ENCODE measurements around the gene ST6GALNAC3. TPM values are rescaled to one million over a fixed set of nuclear protein-coding genes. Genes with fewer than 3 reads are reported as not detected.

Gene ST6GALNAC3
- polyA plus RNA-seq, 1 donor, result 86.1 TPM

DNA sequence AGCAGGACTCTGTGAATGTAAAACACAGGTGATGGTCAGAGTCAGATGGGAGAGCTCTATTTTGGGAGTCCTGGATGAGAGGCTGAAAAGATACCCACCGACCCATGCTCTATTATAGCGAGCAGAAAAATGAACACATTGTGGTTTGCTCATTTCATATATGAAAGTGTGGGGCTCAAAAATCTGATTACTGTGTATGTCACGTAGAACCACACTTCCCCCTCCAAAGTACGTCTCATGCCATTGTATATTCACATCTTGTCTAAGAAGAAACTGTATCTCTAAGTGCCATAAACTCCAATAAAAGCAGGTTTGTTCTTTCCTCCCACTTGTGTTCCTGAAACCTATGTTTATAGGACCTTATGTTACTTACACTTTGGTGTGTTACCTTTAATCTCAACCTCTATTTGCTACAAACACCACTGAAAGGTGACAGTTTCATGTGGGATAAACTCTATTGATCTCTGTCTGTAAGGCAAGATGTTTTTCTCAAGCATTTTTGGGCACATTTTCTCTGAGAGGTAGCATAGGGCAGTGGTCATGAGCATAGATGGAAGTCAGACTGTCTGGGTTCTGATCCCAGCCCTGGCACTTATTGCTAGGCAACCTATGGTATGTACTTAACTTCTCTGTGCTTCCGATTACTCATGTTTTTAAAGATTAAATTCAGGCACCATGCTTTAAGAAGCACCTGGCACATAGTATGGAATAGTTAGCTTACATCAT is 214.4 kb downstream of the ST6GALNAC3 start:
- DNase-seq, result no peak

DNA sequence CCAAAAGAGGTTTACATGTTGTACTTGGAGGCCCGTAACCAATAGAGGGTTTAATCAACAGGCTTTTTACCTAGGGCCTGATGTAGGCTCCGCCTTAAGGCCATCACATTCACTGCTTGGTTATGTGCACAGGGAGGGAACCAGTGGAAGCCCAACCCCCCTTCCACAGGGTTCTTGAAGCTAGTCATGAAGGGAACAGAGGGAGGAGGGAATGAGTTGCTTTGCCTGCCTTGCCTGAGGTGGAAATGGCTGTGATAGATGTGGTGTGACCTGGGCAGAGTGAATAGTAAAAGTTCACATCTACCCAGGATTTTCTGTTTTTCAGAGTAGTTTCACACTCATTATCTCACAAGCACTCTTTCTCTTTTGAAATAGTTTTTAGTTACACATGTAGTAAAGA is 215.1 kb downstream of the ST6GALNAC3 start:
- DNase-seq, result no peak

DNA sequence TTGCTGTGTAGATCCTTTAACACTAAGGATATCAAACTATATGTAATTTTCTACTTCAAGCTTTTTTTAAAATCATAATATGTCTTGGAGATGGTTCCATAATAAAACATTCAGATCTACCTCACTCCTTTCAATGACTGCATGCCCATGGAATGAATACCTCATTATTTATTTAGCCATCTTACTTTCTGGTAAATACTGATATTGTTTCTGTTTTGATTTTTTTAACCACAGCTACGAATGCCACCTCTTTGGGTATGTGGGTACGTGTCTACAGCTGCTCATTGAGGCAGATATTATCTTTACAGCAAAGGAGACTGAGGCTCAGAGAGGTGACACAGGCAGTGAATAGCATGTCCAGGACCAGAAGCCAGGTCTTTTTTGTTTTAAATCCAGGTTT is 215.7 kb downstream of the ST6GALNAC3 start:
- no peak for DNase-seq

DNA sequence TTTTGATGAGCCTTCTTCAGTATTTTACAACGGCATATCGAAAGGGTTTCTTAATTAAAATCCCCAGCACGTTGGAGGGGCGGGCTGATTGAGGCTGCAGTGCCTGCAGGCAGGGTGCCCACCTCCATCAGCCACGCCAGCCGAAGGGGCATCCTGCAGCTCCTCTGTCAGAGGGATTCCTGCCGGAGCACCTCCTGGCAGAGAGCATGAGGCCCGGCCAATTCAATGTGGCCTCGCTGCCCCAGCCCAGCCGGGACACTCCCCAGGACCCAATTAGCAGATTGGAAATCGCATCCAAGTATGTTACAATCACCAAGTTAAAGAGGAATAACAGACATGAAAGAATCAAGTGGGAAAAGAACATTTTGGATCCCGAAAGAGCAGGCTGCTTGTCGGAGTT is 216.6 kb downstream of the ST6GALNAC3 start:
- DNase-seq, result no peak

DNA sequence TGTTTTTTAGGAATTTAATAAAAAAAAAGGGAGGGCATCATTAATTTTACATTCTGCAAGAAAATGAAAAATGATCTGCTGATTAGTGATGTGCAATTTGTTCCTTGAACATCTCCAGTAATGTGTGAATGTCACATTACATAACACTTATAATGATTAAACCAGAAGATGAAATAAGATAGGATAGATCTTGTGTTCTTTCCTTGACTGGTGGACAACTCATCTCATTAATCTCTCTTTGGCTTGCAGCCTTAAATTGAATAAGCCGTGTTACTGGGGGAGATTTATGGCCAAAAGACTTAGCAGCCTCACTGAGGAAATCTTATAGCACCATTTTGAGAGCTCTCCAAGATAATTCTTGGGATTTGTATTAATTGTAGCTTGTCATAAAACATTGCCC is 217.2 kb downstream of the ST6GALNAC3 start:
- DNase-seq, result no peak

DNA sequence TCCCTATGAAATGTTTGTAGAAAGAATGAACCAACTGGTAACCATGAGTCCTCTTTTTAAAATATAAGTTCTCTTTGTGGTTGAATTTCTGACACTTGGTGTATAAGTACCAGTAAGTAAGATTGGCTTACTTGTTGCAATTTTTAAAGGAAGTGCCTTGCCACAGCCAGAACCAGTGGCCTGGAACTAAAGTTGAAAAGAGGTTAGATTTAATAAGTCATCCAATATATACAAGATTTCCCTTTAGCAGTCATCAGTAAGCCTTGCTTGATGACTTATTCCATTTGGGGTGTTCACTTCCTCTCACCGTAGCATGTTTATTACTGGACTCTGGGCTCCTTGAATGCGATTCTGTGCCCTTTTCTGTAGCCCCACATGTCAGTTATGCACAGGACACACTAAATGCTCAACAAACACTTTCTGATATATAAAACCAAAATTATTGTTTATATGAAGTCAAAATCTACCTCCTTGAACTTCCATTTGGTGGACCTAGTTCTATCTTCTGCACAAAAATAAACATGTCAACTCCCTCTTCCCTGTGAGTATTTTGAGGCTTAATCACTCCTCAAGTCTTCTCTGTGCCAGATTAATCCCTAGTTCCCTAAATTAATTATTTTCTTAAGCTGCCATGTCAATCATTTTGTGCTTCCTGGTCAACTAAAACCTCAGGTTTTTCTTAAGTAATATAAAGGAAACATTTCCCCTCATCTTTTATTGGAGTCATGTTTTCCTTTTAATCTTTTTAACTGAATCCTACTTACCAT is 218.1 kb downstream of the ST6GALNAC3 start:
- DNase-seq, result no peak

DNA sequence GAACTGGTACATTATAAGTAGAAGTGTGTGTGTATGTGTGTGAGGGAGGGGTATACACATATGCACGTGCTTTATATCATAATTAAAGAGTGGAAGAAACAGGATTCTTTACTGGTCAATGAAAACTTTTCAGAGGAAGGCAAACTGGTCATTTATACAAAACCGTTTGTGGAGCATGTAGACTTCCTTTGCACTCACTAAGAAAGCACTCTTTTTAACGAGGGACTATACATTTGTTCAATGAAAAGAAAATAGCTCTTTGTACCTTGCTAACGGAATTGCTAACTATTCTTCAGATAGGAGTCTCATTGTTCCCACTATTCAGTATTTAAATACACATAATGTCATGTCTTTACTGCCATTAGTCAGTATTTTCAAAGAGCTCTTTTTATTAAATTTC is 219.3 kb downstream of the ST6GALNAC3 start:
- DNase-seq, result no peak

DNA sequence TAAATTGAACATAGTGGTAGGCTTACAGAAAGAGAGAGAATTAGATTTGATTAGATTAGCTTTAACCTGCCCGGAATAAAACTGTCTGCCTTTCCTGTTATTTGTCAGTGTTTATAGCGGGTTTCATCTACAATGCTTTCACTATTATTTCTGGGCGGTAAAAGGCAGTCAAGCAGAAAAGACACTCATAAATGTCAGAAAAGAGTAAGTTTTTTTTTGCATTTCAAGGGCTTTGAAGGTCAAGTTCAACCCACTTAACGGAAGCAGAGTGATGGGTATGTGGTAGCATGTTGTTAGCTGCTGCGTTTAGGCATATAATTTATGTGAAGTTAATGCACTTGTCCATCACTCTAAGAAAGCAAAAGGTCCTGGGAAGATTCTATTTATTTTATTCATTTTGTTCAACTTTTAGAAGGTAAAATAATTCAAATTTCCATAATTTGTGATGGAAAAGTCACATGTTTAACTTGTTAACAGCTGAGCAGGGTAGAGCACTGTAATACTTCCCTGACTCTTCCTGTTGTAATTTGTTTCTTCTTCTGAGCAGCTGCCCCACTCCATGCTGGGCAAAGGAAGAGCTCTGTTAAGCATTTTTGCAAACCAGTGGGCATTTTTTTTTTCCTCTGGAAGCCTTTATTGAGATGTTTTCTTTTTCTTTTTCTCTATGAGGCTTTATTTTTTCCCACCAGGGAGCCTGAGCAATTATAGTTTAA is 220.1 kb downstream of the ST6GALNAC3 start:
- no peak for DNase-seq

DNA sequence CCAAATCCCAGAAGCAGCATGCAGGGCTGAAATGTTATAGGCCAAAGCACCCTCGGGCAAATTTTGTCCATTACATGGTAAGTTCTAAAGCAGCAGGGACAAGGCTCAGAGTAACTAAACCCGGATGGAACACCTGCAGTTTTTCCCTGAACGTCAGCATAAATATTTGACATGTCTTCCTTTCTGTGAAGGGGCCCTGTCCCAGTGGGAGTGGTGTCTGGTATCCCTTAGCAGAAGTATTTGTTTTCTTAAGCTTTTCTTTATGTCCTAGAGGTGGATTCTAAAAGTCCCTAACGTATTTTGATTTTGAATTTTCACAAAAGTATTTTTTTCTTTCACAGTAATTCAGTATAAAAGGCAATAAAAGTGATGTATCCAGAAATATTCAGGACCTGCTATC is 223.9 kb downstream of the ST6GALNAC3 start:
- DNase-seq, result no peak

DNA sequence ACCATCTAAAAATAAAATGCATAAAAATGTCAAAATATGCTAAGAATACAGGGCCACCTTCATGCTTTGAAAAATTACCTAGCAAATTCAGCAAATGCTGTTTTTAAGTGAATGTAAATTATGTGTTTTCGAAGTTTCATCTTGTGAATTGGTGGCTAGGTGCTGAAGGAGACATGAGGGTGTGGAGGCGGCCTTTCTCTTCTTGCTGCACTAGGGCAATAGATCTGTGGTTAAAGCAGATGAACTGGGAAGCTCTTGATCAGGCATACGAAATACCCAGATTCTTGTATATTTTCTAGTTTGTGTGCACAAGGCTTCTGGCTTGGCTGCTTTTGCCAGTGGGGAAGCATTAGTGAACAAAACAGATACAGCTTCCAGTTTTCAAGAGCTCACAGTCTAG is 224.5 kb downstream of the ST6GALNAC3 start:
- no peak for DNase-seq

DNA sequence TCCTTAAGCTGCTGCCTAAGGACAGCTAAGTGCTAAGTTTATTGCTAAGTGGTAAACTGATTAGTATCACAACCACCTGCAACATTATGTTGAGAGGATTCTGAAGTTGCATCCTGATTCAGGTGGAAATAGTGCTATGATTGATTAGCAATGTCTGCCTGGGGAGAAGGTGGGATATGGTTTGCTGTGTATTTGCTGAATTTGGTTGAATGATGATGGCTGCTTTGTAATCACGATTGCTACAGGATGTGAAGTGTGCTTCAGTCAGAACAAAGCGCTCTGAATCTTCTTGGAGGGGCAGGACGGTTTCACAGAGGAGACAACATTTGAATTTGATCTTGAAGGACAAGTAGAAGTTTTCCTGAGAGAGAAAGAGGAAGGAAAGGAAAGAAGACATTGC is 226.0 kb downstream of the ST6GALNAC3 start:
- no peak for DNase-seq

DNA sequence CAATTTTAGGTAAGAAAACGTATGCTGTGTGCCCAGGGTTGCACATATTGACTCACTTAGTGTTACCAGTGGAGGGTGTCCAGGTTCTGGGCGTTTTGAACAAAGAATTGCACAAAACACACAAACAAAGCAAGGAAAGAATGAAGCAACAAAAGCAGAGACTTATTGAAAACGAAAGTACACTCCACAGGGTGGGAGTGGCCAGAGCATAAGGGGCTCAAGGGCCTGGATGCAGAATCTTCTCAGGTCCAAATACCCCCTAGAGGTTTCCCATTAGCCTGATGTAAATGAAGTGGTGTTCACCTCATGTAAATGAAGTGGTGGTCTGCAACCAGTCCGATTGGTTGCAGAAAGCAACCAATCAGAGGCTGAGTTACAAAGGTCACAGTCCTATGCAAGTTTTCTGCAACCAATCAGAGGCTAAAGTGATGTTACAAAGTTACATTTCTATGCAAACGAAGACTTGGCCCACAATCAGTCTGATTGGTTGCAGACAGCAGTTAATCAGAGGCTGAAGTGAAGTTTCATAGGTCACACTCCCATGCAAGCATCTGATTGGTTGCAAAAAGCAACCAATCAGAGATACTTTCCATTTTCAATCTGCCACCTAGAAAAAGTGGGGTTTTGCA is 228.3 kb downstream of the ST6GALNAC3 start:
- DNase-seq, result no peak

DNA sequence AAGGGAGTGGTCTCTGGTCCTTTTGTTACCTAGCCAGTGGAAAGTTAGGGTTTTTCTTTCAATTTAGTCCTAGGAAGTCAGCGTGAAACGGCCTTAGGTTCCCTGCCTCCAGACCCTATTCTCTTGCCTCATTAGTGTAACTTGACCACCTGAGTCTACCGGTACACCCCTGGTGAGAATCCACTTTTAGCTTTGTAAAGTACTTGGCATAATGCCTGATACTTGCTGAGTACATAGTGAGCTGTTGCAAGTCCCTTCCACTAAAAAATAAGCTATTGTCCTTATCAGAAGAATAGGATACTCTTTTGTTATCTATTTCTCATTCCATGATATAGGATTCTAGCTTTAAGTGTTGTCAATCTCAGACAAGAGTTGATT is 228.8 kb downstream of the ST6GALNAC3 start:
- no peak for DNase-seq

DNA sequence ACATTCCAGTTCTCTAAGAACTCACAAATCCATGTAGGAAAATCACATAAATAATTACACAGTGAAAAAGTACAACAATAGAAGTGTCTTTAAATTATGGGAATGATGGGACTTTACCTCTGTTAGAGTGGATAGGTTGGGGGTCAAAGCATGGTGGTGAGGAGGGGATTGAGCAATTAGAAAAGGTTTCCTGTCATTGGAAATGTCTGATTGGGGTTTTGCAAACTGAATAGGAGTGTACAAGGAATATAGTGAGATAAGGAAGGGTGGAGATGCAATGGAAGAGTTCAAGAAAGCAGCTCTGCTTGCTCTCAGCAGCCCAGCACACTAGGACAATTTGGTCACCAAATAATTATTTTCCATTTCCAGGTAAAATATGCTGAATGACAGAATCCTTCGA is 238.8 kb downstream of the ST6GALNAC3 start:
- no peak for DNase-seq

DNA sequence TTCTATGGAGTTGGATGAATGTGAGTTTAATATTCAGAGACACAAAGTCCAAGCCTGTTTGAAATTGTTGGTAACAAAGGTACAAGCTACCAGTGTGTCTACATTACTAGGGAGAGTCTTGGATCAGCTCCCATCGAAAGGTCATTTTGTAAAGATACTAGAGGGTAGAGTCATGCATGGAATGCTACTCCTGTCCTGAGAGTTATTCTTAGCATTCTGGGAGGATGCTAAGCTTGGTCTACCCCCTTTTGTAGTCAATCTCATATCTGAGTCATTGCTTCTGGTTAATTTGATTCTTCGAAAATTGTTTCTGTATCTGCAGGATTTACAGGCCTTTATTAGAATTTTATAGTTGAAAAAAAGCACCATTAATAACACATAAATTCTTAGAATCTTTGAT is 240.2 kb downstream of the ST6GALNAC3 start:
- DNase-seq, result no peak

DNA sequence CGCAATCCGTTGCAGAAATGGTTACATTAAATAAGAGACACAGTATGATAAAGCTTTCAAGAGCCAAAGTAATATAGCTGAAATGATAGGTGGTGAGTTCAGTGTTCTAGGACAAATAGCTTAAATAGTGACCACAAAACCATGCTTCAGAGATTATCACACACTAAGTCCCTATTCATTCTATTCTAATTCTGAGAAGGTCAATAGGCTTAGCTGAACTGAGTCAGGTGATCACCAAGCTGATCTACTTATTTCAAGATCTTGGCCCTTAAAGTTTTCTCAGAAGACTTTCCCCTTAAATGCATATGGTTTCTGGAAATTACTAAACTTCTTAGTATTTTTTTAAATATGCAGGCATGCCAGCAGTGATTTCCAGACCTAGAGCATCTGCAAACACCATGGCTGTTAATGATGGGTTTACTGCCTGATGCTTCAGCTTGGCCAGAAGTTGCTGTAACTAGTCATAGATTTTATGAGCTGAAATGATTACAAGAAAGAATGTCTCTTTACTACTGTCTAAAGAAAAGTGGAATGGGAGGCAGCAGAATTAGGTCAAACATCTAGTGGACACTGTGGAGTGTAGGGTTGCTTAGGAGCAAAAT is 242.9 kb downstream of the ST6GALNAC3 start:
- no peak for DNase-seq

DNA sequence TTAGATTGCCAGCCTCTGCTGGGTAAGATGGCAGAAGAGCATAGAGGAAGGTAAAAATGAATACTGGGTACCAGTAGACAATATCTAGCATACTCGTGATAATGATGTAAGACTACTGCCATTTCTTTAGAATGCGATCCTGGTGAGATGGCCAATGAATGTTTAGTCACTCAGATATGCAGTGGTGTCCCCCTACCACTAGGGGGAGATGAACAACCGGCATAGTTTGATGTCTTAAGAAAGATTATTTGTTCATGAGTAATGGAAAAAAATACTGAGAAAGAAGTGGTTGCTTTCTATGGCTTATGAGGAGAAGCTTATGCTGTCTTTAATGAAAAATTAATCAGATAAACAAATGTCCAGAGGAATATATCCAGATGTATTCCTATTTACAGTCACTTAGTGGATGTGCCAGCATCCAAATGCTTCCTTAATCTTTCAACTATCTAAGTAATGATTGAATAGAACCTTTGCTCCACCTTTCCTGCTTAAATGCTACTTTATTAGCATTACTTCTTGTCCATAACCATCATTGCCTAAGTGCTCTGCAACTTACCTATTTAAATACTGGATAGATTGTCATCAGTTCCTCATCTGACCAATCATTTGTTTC is 256.6 kb downstream of the ST6GALNAC3 start:
- peak; percentile 47 for DNase-seq

DNA sequence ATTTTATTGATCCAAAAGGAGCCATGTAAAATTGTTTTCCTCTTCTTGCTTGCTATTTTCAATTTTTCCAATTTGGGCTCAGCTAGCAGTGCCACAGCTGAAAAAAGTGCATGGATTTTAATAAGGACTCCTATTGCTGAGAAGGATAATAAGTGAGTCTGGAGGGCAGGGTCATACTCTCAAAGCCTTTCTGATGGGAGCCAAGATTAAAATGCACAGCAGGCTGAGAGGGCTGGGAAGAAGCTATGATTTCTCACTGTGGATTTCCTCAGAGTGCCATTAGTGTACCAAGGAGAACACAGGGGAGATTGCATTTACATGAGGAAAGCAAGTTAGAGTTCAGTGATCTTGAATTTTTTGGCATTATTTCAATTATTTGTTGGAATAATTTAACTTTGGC is 261.3 kb downstream of the ST6GALNAC3 start:
- no peak for DNase-seq

DNA sequence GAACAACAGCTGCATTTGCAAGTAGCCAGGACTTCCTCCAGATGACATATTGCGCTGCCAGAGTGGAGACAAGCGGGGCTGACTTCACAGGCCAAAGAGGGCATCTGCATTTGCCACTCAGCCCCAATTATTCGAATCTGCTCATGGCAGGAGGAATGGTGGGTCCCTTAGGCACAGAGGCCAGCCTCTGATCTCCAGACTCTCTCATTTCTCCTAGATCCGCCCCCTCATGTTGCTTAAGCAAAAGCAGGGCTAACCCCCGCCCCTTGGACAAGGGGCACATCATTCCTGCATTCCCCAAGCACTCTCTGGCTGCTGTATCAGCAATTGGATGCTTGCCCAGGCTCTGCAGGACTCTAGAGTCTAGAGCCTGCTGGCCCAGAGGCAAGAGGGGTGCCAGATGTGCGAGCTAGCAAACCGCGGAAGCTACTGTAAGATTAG is 262.4 kb downstream of the ST6GALNAC3 start:
- DNase-seq, result no peak

DNA sequence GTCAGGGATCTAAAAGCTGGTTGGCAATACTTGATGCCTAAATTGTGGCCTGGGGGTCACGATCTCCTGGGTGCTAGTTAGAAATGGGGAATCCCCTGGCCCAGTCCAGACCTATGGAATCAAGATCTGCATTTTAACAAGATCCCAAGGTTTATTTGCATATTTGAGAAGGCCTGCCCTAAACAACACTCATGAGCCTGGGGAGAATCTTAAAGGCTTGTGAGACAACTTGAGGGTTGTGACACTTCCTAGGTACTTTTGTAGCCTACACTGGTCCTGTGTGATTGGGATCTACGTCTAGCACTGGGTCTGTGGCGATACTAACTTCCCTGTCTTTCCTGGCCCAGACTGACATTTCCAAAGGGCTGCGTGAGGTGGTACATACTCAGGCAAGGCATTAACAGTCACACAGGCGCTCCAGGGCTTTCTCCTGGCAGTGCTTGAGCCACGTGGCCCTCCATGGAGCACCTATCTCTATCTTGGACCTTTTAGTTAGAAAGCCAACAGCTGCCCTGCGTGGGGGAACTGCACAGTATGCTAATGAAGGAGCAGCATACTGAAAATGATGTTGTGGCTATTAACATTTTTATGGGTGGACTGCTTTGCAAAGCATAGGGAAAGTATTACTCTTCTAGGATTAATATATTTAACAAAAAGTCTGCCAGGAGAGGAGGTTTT is 263.1 kb downstream of the ST6GALNAC3 start:
- DNase-seq, result no peak

DNA sequence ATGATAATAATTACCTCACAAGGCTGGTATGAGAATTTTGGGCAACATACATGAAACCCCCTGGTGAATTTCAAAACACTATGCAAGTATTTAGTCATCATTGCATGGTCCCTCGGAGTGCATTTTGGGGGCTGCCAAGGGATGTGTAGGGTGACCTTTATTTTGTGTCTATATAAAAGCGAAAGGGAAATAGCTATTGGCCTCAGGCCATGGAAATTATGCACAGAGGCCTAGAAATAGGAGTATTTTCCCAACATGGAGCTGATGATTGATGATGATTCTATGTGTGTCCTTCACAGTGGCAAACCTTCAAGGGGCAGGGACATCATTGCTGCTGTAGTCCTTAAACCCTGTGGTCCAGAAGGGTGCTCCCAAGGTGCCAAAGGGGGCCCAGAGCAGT is 265.5 kb downstream of the ST6GALNAC3 start:
- DNase-seq, result no peak
